CD4-positive, alpha-beta T cell treated with Interleukin-1 beta for 1 hour (primary cell): Measurements from ENCODE around the gene OBSCN.
A peak's percentile ranks its signal among the peaks of the same experiment; 100 is the strongest.
"Not testable (repeated sequence)": the region's sequence is repeated elsewhere in the genome, so short reads cannot be mapped to it uniquely, and the experiment has no call there.

Source experiments
- DNase-seq, 2 donors: peaks; one replicate each; pipeline ENCODE4 v3.0.0-alpha.2; 2020 to 2022

The OBSCN gene

DNA sequence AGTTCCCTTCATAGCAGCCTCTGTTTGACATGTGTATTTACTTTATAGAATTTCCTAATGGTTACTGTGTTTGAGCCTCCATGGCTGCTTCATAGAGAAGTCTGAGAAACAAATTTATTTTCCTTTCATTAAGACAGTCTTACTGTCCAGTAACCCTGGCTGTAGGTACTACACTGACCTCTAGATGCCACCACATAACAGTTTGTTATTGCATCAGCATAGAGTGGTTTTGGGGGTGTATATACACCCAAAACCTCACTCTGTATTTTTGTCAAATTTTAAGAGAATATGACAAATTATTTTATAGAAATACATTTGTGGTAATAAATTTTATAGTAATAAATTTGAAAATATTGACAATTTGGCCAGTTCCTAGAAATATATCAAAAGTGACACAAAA lies 57.3 kb downstream of the OBSCN start:
- DNase-seq = no peak

DNA sequence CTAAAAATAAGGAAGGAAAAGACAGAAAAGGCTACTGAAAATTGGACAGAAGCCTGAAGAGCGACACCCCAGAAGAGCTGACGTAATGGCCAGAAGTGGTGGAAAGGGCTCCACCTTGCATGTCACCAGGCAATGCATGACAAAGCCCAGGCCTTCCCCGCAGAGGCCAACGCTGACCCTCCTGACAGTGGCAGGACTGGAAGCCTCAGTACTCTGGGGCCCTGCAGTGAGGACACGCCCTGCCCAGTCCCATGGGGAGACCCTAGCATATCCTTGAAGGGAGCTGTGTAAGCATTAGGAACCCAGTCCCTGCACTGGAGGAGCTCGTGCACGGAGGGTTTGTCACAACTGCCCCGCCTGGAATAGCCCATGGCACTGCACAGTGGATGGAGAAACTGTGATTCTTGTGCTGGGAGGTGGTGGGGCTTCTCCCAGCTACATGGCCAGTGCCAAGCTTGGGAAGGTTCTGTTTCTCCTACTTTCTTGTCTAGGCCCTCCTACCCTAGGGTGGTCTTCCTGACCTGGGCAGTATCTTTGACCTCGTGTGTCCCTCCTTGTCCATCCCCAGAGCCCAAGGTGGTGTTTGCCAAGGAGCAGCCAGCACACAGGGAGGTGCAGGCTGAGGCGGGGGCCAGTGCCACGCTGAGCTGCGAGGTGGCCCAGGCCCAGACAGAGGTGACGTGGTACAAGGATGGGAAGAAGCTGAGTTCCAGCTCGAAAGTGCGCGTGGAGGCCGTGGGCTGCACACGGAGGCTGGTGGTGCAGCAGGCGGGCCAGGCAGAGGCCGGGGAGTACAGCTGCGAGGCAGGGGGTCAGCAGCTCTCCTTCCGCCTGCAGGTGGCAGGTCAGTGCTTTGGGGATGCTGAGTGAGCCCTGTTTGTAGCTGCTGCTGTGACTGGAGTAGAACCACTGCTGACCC lies 60.4 kb downstream of the OBSCN start:
- DNase-seq = no peak

- no peak for DNase-seq
Measured at GRCh38 chr1:228268881-228269265, 61.0 kb downstream of the OBSCN start.

GRCh38 chr1:228269431-228269830 lies 61.6 kb downstream of the OBSCN start:
- DNase-seq = not testable (repeated sequence)

DNA sequence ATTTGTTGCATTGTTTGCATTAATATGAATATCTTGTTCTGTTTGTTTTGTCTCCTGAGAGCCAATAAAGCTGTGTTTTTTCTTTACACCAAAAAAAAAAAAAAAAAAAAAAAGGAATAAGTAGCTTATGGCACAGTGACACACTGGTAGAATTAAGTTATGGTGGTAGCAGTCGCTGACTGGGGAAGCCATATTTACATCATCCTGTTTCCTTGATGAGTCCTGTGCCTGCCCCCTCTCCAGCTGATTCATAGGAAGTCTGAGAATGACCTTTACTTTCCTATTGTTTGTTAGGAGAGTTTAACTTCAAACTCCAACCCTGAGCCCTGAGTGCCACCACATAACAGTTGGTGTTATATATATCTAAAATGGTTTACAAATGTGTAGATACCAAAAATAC lies 62.2 kb downstream of the OBSCN start:
- no peak for DNase-seq

- DNase-seq = no peak
Measured at GRCh38 chr1:228271701-228272251, 63.9 kb downstream of the OBSCN start.

DNA sequence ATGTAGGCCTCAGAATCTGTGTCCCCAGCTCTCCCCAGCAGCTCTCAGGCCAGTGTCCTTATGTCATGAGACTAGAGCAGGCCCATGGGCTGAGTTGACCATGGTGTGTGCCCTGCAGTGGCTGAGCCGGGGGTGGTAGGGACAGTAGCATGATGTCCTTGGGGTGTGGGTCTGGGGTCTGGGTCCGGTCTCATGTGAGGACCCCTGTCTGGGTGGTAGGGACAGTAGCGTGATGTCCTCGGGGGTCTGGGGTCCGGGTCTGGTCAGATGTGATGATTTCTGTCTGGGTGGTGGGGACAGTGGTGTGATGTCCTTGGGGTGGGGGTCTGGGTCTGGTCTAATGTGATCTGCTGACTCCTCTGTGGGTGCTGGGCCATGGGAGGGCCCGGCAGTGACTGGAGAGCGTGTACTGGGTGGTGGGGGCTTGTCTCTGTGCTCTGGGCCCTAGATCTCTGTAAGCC lies 64.5 kb downstream of the OBSCN start:
- DNase-seq = no peak

DNA sequence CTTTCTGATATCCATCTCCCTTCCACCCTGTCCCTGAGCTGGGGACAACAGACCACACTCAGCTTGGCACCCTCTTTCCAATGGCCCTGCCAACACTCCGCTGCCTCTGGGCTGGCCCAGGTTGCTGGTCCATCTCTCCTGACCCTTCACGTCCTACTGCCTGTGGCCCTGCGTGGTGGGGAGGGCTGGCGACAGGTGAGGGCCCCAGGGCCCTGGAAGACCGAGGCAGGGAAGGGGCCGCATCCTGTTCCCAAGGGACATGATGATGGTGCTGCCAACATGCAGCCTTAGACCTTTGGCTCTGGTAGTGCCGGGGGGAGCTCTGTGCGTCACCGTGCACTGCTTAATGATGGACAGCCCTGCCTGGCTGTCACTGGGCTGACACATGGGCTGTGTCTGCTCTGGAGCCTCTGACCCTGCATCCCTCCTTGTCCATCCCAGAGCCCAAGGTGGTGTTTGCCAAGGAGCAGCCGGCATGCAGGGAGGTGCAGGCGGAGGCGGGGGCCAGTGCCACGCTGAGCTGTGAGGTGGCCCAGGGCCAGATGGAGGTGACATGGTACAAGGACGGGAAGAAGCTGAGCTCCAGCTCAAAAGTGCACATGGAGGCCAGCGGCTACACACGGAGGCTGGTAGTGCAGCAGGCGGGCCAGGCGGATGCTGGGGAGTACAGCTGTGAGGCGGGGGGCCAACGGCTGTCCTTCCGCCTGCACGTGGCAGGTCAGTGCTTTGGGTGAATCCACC lies 65.2 kb downstream of the OBSCN start:
- DNase-seq = no peak

DNA sequence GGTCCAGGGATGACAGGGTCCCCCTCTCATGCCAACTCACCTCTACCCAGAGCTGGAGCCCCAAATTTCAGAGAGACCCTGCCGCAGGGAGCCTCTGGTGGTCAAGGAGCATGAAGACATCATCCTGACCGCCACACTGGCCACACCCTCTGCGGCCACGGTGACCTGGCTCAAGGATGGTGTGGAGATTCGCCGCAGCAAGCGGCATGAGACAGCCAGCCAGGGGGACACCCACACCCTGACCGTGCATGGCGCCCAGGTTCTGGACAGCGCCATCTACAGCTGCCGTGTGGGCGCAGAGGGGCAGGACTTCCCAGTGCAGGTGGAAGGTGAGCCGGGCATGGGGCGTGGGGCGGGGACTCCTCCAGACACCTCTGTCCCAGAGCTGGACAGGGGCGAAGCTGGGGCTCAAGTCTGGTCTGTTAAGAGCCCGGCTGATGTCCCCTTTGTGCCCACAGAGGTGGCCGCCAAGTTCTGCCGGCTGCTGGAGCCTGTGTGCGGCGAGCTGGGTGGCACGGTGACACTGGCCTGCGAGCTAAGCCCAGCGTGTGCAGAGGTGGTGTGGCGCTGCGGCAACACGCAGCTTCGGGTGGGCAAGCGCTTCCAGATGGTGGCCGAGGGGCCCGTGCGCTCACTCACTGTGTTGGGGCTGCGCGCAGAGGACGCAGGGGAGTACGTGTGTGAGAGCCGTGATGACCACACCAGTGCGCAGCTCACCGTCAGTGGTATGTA lies 66.0 kb downstream of the OBSCN start:
- no peak for DNase-seq

- no peak for DNase-seq
Measured at GRCh38 chr1:228274452-228275178, 66.8 kb downstream of the OBSCN start.

DNA sequence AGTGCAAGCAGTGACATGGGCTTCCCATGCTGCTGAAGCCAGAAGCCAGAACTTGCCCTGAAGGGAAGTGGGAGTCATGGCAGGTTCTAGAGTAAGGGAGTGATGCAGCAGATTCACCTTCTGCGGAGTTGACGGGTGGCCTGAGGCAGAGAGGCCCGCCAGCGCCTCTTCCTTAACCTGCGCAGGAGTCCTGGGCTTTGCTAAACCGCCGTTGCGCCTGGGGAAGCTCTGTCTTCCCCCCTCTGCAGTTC lies 67.3 kb downstream of the OBSCN start:
- DNase-seq = no peak

- peak; percentile 91 to 93 for DNase-seq
Measured at GRCh38 chr1:228275430-228276173, 67.8 kb downstream of the OBSCN start.

DNA sequence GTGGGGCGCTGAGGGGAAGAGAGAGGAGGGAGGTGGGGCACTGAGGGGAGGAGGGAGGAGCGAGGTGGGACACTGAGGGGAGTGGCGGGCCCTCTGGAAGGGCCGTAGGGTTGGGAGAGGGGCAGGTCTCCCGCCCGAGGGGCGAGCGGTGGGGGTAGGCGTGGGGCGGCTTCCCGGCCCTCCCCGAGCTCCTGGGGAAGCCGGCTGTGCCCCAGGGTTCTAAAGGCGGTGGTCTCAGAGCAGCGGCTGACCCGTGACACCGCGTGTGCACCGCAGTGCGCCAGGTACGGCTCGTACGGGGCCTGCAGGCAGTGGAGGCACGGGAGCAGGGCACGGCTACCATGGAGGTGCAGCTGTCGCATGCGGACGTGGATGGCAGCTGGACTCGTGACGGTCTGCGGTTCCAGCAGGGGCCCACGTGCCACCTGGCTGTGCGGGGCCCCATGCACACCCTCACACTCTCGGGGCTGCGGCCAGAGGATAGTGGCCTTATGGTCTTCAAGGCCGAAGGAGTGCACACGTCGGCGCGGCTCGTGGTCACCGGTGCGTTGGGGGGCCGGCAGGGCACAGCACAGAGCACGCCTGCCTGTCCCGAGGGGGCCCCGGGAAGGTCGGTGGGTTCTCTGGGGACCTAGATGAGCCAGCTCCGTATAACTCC lies 68.5 kb downstream of the OBSCN start:
- DNase-seq = no peak

DNA sequence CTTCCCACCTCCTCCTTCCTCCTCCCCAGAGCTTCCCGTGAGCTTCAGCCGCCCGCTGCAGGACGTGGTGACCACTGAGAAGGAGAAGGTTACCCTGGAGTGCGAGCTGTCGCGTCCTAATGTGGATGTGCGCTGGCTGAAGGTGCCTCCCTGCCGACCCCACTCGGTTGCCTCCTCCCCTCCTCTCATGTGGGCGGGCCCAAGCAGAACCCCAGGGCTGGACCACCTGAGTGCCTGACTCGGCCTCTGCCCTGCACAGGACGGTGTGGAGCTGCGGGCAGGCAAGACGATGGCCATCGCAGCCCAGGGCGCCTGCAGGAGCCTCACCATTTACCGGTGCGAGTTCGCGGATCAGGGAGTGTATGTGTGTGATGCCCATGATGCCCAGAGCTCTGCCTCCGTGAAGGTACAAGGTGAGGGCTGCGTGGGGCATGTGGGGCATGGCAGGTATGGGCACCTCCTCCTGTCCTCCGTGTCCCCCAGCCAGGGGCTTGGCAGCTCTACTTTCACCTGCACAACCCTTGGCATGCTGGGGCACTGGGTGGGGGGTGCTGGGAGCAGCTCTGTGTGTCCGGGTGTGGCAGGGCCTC lies 69.2 kb downstream of the OBSCN start:
- DNase-seq = no peak

DNA sequence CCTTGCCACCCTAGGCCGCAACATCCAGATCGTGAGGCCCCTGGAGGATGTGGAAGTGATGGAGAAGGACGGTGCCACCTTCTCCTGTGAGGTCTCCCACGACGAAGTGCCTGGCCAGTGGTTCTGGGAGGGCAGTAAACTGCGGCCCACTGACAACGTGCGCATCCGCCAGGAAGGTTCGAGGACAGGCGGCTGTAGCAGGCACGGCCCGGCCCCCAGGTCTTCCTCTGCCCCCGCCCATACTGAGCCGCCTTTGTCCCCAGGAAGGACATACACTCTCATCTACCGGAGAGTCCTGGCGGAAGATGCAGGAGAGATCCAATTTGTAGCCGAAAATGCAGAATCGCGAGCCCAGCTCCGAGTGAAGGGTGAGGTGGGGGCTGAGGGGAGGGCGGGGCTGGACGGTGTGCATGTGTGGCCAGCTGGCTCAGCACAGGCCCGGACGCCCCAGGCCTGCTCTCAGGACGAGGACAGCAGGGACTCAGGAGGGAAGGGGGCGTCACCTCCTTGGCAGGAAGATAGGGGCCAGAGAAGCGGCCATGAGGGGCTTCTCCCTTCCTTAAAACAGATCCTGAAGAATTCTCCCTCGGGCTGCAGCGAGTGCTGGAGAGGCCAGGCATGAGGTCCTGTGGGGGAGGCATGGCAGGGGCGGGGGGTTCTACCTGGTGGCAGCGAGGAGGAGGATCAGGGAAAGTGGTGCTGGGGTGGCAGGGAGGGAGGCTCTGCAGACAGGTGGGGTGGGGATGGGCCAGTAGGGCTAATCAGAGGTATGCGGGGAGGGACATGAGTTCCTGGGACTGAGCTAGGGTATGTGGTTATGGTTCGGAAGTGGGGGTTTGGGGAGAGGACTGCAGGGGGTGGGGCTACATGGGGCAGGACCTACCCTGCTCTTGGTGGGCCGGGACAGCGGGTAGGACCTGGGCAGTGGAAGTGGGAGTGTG lies 69.9 kb downstream of the OBSCN start:
- DNase-seq = no peak

GRCh38 chr1:228278432-228278941 lies 70.6 kb downstream of the OBSCN start:
- DNase-seq = no peak

GRCh38 chr1:228279011-228279721 lies 71.3 kb downstream of the OBSCN start:
- no peak for DNase-seq

GRCh38 chr1:228279722-228280105 lies 71.9 kb downstream of the OBSCN start:
- no peak for DNase-seq
